Articular chondrocyte of knee joint (primary cell): ENCODE measurements around the gene CD276. TPM values are rescaled to one million over a fixed set of nuclear protein-coding genes. Genes with fewer than 3 reads are reported as not detected.

Experiments used
- total RNA-seq: library from RNA; depleted of rRNA; stranded (reverse); fragments of >200 nt; gene quantifications from 2 replicates; pipeline ENCODE4 v1.2.3, GENCODE V29; 2012

Gene CD276
- total RNA-seq, result 101 and 125 TPM in 2 replicates

GRCh38 chr15:73683777-73684580 lies at the start of gene CD276:
TSS of gene CD276 (plus strand) at chr15:73684383. CDS start at chr15:73699640, 15,257 bp downstream.

DNA sequence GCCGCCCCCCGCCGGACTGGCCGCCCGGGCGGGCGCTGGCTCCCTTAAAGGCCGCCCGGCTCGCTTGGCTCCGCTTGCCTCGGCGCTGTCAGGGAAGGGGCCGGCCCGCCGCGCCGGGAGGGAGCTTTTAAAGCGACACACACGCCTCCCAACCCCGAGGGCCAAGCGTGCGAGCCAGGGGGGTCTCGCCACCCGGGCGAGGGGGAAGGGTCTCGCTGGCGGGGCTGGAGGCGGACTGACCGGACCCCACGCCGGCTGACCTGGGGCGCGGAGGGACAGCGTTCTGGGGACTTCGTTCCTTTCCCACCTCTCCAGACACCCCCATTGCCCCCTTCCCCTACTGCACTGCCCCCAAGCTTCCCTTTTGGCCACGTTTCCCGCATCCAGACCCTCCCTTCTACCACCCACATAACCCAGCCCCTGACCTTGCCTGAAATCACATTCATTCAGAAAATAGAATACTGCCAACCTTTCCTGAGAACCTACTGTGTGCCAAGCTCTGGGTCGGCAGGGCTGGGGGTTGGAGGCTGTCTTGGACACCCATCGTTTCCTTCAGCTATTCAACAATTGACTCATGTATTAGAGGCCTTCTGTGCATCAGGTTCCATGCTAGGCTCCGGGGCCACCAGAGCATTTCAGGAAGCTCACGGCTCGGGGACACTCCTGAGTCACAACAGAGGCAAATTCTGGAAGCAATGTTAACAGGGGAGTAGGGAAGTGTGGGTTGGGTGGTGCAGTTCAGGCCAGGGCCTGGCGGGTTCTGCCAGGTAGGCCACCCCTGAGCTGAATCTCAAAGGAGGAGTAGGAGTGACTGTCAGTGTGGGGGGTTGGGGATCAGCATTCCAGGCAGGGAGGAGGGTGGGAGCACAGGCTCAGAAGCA lies 69.3 kb downstream of the CD276 start, which contains the start of gene INSYN1:
Gene INSYN1 (minus strand): TSS at position 102 of the 881 bp plus-strand sequence. CDS start 2,221 bp downstream, outside the sequence.

Other genes with a start within 250 kb of the CD276 start
- gene REC114, start 241.2 kb upstream of the CD276 start, total RNA-seq, result not detected in 2 replicates
- gene NPTN, start 51.0 kb upstream of the CD276 start, total RNA-seq, result 138 and 161 TPM in 2 replicates
- 4.3 and 6.4 TPM in 2 replicates for gene INSYN1, start 69.0 kb downstream of the CD276 start, total RNA-seq
- gene TBC1D21, start 189.2 kb downstream of the CD276 start, total RNA-seq, result not detected in 2 replicates
- 157 and 171 TPM in 2 replicates for gene LOXL1, start 242.1 kb downstream of the CD276 start, total RNA-seq